ENCODE results near the gene MGLL.

Gene MGLL

DNA sequence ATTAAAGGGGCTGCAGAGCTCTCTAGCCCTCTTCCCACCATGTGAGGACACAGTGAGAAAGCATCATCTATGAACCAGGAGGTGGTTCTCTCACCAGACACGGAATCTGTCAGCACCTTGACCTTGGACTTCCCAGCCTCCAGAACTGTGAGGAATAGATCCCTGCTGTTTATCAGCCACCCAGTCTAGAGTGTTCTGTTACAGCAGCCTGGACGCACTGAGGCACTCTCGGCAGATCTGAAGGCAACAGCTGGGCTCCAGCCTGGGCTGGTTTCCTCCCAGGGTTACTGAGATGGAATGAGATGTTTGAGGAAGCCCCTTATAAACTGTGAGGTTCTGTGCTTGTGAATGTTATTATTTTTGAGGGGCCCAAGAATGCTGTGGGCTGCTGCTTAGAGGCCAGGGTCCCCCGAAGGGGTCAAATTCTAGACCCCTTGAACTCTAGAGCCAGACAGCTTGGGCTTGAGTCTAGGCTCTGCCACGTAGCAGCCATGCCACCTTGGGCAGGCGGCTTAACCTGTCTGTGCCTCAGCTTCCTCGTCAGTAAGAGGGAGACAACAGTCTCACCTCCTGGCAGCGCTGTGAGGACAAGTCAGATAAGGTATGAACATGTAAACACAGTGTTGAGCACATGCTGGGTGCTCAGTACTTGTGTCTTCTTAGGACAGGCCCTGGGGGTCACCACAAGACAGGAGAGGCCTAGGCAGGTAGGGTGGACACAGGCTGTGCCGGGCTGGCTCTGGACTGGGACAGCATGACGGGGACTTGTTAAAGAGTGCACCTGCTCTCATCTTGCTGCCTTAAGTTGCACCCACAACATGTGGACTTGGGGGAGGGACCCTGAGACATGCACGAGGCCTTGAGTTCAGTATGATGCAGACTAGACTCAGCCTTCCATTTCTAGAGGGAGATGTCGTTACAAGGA lies 49.2 kb downstream of the MGLL start:
- no peak for DNase-seq (ENCODE audit: low spot score)

GRCh38 chr3:127772273-127772672 lies 50.0 kb downstream of the MGLL start:
- no peak for DNase-seq (ENCODE audit: low spot score)

DNA sequence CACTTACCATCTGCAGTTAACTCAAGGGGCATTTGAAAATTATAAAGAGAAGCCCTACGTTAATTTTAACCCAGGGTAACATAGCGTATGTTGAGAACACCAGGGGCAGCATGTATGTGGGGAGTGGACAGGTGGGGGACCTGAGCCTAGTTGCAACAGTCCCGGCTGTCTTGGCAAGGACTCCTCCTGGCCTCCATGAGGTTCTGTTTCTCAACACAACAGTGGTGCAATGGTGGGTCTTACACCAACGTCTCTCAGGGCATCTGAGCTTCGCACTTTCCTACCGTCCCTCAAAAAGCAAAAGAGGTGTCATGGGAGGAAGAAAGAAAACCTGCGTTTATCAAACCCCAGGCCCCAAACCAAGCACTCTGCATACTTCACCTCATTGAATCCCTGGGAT lies 50.6 kb downstream of the MGLL start:
- no peak for DNase-seq (ENCODE audit: low spot score)

GRCh38 chr3:127770671-127771355 lies 51.5 kb downstream of the MGLL start:
- no peak for DNase-seq (ENCODE audit: low spot score)

GRCh38 chr3:127769284-127770081 lies 52.8 kb downstream of the MGLL start:
- DNase-seq (ENCODE audit: low spot score) = no peak

DNA sequence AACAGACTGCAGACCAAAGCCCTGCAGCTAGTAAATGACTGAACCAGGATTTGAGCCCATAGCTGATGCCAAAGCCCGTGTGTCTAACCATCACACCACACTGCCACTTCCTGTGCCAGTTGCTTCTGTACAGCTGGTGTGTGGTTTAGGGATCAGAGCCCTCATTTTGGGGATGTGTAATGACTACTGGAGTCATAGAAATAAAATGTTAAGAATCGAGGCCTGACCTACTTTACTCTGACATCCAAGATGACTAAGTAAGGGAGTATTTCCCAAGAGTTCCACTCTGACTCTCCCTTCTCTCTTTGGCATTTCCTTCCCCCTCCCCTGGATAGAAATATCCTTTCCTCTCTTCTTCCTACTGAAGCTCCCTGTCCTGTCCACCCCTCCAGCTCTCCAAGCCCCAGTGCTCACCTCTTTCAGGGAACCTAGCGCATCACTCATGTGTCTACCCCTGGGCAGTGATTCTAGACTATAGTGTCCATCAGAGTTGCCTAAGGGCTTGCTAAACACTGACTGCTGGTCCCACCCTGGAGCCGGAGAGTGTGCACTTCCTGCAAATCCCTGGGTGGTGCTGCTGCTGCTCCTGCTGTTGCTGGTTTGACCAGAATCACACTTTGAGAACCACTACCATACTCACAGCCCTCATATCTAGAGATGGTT lies 53.8 kb downstream of the MGLL start:
- no peak for DNase-seq (ENCODE audit: low spot score)

DNA sequence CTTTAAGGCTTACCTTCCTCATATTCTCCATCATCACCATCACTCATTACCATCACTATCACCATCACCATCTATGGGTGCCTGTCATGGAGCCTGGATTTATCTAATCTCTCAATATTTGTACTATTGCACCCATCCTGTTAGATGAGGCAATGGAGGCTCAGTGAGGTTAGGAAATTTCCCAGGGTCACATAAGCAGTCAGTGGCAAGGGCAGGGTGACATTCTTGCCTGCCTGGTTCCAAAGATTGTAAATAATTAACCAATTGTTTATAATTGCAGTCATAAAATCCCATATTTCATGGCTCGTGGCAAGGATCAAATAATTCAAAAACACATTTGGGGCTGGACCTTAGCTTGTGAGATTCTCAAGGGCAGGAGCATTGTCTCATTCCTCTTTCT lies 55.2 kb downstream of the MGLL start:
- no peak for DNase-seq (ENCODE audit: low spot score)

GRCh38 chr3:127765735-127766134 lies 56.6 kb downstream of the MGLL start:
- no peak for DNase-seq (ENCODE audit: low spot score)

DNA sequence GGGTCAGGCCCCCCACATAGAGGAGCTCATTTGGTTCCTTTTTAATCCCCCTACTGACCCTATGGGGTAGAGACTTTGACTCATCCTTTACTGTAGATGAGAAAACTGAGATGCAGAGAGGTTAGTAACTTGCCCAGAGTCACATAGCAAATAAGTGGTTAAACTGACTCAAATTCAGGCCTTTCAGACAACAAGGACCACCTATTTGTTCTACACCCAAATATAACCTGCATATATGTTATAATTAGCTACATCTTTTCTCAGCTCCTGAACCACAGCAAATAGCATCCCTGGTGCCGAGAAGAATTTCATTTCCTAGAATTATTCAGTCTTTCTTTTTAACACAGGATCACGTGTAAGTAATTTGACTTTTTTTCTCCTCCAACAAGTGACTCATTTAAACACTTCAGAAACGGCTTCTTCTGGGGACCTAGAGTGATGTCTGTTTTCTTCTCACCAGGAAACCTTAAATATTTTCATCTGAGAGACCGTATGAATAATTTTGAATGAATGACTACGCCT lies 57.4 kb downstream of the MGLL start:
- DNase-seq (ENCODE audit: low spot score) = no peak

DNA sequence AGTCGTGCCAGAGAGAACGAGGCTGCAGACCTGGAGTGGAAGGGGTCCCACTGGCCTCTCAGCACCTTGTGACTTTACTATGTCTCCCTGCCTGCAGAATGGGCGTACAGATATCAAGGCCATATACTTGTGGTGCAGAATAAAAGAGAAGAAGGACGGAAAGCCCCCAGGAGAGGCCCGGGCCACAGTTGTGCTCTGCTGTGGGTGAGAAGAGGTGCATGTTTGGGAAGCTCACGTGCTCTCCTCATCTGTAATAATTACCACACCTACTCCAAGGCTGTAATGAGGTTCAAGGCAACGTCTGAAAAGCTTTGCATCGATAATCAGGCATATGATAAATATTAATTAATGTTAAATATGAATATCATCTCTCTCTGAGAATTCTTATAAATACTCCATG lies 58.0 kb downstream of the MGLL start:
- DNase-seq (ENCODE audit: low spot score) = no peak

DNA sequence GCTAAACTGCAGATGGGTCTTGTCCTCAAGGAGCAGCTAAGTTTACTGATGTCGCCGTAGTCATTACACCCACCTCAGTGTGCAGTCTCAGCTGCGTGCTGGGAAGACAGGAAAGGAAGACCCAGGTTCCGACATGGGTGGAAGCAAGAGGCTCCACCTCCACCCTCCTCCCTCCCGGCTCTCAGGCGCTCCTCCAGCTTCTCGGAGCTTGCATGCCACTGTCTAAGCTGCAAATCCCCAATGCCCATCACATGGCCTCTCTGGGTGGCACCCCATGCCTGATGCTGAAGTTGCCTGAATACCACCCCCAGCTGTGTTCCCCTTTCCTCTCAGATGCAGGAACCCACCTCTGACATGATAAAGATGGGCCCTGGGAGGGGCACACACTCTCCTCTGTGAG lies 58.5 kb downstream of the MGLL start:
- no peak for DNase-seq (ENCODE audit: low spot score)

DNA sequence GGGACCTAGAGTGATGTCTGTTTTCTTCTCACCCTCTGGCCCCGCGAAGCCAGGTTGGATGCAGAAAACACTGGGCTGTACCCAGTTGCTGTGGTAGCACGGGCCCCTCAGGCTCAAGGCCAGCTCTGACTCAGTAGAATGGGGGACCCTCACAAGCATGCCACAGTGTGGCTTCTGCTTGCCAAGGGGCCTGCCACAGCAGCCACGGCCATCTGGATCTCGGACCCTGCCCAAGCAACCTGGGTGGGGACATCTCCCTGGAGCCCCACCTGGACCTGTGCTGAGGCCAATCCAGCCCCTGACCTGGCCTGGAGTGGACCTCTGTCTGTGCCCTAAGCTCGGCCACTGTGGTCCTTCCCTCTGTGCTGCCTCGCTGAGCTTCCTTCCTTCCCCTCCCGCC lies 59.0 kb downstream of the MGLL start:
- DNase-seq (ENCODE audit: low spot score) = no peak

DNA sequence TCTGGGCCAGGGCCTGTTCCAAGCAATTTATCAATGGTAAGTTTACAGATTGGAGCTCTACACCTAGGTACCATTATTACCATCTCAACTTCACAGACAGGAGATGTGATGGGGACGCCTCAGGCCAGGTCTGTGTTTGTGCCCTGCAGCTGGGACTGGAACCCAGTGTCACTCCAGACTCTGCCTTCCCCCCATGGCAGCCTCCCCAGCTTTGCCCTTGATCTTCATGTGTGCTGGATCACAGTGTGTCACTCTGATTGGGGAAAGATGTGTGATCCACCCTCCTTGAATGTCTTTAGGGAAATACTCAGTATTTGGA lies 59.6 kb downstream of the MGLL start:
- no peak for DNase-seq (ENCODE audit: low spot score)

GRCh38 chr3:127762077-127762786 lies 60.1 kb downstream of the MGLL start:
- DNase-seq (ENCODE audit: low spot score) = no peak

DNA sequence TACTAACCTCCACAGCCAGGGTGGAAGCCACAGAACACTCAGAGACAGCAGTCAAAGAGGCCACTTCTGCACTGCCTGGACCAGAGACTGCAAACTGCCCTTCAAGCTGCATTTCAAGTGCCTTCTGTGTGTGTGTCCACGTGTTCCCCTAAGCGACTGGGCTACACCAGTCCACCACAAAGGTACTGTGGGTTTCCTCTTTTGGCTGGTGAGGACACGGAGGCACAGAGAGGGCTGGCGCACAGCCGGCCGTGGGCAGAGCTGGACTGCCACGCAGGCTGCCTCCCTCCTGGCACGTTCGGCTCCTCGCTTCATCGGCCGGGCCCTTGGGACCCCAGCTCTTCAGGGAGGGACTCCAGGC lies 60.9 kb downstream of the MGLL start:
- no peak for DNase-seq (ENCODE audit: low spot score)

DNA sequence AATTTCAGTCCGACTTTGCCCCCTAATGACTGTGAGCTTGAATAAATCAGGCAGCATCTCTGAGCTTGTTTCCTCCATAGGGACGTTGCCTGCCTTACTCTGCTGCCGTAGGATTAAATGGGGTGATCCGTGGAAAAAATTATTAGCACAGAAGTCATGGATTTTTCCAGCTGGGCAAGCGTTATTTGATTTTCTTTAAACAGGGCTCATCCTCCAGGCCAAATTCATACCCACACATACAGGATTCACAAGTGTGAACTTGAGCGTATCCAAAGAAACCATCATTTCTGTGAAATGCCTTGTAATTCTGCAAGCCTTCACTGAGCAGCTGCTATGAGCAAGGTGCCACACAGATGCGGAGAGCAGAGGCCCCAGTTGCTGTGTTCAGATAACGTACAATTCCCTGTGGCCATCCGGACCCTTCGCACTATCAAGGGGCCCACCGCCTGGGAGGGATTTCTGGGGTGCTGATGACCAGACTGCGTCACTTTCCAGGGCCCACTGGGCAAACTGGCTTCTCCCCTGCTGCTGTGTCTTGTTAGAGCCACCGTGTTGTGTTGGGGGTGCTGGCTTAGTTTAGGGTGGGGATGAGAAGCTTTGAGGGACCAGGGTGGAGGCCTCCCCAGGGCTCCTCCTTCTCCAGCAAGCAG lies 61.4 kb downstream of the MGLL start:
- DNase-seq (ENCODE audit: low spot score) = no peak

DNA sequence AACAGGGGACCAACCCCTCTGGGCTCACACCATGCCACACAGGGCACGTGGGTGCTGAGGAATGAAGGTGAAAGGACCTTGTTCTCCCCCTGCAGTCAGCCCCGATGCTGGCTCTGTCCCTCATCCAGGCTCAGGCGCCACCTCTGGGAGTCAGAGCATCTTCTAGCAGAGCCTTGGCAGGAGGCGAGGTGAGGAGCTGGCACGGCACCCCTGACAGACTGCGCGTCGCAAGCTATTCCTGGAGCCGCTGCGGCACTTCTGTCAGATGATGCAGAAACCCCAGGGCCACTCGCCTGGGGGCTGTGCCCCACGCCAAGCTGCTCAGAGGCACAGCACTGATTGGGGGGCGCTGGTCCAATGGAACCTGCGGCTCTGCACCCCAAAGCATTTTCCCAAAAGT lies 62.0 kb downstream of the MGLL start:
- DNase-seq (ENCODE audit: low spot score) = no peak

DNA sequence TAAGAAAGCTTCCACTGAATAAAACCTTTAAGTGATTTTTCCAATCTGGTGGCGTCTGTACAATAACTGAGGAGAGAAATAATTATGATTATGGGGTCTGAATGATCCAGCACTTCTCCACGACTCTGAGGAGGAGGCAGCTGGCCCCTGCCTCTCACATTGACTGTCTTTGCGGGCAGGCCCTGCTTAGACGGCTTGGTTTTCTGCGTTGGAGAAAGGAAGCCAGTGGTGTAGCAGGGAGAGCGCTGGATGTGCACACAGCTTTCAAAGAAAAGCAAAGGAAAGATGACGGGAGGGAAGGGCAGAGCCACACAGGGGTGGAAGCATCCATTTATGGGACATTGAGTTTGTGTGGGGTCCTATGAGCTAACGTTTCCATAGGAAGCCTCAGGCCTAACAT lies 62.5 kb downstream of the MGLL start:
- no peak for DNase-seq (ENCODE audit: low spot score)

GRCh38 chr3:127758013-127758412 lies 64.3 kb downstream of the MGLL start:
- DNase-seq (ENCODE audit: low spot score) = no peak

- no peak for DNase-seq (ENCODE audit: low spot score)
These were observed 67.0 kb downstream of the MGLL start for GRCh38 chr3:127755305-127755681.

Data from left forelimb (tissue), 1 donor.